ENCODE measurements around the gene AKAP8.

- TF ChIP-seq, protein P1, sequence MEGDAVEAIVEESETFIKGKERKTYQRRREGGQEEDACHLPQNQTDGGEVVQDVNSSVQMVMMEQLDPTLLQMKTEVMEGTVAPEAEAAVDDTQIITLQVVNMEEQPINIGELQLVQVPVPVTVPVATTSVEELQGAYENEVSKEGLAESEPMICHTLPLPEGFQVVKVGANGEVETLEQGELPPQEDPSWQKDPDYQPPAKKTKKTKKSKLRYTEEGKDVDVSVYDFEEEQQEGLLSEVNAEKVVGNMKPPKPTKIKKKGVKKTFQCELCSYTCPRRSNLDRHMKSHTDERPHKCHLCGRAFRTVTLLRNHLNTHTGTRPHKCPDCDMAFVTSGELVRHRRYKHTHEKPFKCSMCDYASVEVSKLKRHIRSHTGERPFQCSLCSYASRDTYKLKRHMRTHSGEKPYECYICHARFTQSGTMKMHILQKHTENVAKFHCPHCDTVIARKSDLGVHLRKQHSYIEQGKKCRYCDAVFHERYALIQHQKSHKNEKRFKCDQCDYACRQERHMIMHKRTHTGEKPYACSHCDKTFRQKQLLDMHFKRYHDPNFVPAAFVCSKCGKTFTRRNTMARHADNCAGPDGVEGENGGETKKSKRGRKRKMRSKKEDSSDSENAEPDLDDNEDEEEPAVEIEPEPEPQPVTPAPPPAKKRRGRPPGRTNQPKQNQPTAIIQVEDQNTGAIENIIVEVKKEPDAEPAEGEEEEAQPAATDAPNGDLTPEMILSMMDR (IDR thresholded peaks at IDR 0.05): no peak
- TF ChIP-seq ZFX (IDR thresholded peaks at IDR 0.05; ENCODE audit: borderline replicate concordance): no peak
These were observed 59.5 kb downstream of the AKAP8 start for GRCh38 chr19:15320116-15320515.

Data from 22Rv1 (cell line).